H9 (cell line): Measurements from ENCODE around the gene PIK3CG. TPM values are rescaled to one million over a fixed set of nuclear protein-coding genes. Genes with fewer than 3 reads are reported as not detected.

Experiments
- DNase-seq: peaks from one replicate; pipeline ENCODE4 v3.0.0-alpha.2; 2017
- H2AFZ ChIP-seq: one replicate; pipeline ENCODE4 v1.6.1; 2013; ENCODE audit warnings: mild to moderate bottlenecking, low read length, control low read depth, moderate library complexity
- H2AK5ac ChIP-seq: 2 replicates; pipeline ENCODE4 v1.6.1; 2013; ENCODE audit warnings: low read length, control low read depth, mixed read lengths; ENCODE audit not compliant: insufficient read length
- H2BK120ac ChIP-seq: one replicate; pipeline ENCODE4 v1.6.1; 2013; ENCODE audit warnings: low read depth, mild to moderate bottlenecking, low read length, control low read depth, inconsistent platforms; ENCODE audit not compliant: poor library complexity, severe bottlenecking
- H2BK12ac ChIP-seq: 2 replicates; pipeline ENCODE4 v1.6.1; 2013; ENCODE audit warnings: low read length, control low read depth, mixed read lengths, low read depth; ENCODE audit not compliant: insufficient read length
- H2BK15ac ChIP-seq: 2 replicates; pipeline ENCODE4 v1.6.1; 2013; ENCODE audit warnings: low read depth, low read length, control low read depth
- H2BK20ac ChIP-seq: one replicate; pipeline ENCODE4 v1.6.1; 2013; ENCODE audit warnings: low read depth, mild to moderate bottlenecking, low read length, control low read depth, inconsistent platforms; ENCODE audit not compliant: poor library complexity, severe bottlenecking
- H2BK5ac ChIP-seq: 2 replicates; pipeline ENCODE4 v1.6.1; 2013; ENCODE audit warnings: low read length, control low read depth, mixed read lengths; ENCODE audit not compliant: insufficient read length
- H3K14ac ChIP-seq: 2 replicates; pipeline ENCODE4 v1.6.1; 2013; ENCODE audit warnings: low read length, control low read depth; ENCODE audit not compliant: insufficient read depth
- H3K18ac ChIP-seq: 2 replicates; pipeline ENCODE4 v1.6.1; 2013; ENCODE audit warnings: low read depth, mild to moderate bottlenecking, mixed read lengths, low read length, control low read depth; ENCODE audit not compliant: insufficient read length
- H3K23ac ChIP-seq: 2 replicates; pipeline ENCODE4 v1.6.1; 2013; ENCODE audit warnings: low read length, control low read depth, mixed read lengths, low read depth; ENCODE audit not compliant: insufficient read length
- H3K23me2 ChIP-seq: 2 replicates; pipeline ENCODE4 v1.6.1; 2013; ENCODE audit warnings: low read depth, mild to moderate bottlenecking, mixed read lengths, low read length, control low read depth; ENCODE audit not compliant: insufficient read length, poor library complexity, severe bottlenecking
- H3K27ac ChIP-seq: 2 replicates; pipeline ENCODE4 v1.5.1; 2013; ENCODE audit warnings: low read length, control low read depth, mixed read lengths, low read depth; ENCODE audit not compliant: insufficient read length
- H3K27me3 ChIP-seq: 2 replicates; pipeline ENCODE4 v1.6.1; 2013; ENCODE audit warnings: low read length, control low read depth, inconsistent platforms; ENCODE audit not compliant: insufficient read depth
- H3K4ac ChIP-seq: 2 replicates; pipeline ENCODE4 v1.6.1; 2013; ENCODE audit warnings: low read depth, mild to moderate bottlenecking, control low read depth, inconsistent platforms, low read length, moderate library complexity
- H3K4me1 ChIP-seq: 2 replicates; pipeline ENCODE4 v1.6.1; 2013; ENCODE audit warnings: low read length, control low read depth, inconsistent platforms; ENCODE audit not compliant: insufficient read depth
- H3K4me2 ChIP-seq: 2 replicates; pipeline ENCODE4 v1.6.1; 2013; ENCODE audit warnings: low read length, control low read depth, mixed read lengths; ENCODE audit not compliant: insufficient read length, insufficient read depth
- H3K56ac ChIP-seq: 2 replicates; pipeline ENCODE4 v1.6.1; 2013; ENCODE audit warnings: low read depth, mild to moderate bottlenecking, mixed read lengths, low read length, control low read depth; ENCODE audit not compliant: insufficient read length
- H3K79me1 ChIP-seq: 2 replicates; pipeline ENCODE4 v1.6.1; 2013; ENCODE audit warnings: low read depth, mild to moderate bottlenecking, moderate library complexity, low read length, control low read depth, inconsistent platforms; ENCODE audit not compliant: insufficient read depth, poor library complexity, severe bottlenecking
- H3K79me2 ChIP-seq: 2 replicates; pipeline ENCODE4 v1.6.1; 2013; ENCODE audit warnings: low read length, control low read depth, inconsistent platforms; ENCODE audit not compliant: insufficient read depth
- H3K9ac ChIP-seq: 2 replicates; pipeline ENCODE4 v1.6.1; 2013; ENCODE audit warnings: low read length, control low read depth, mixed read lengths; ENCODE audit not compliant: insufficient read length; ENCODE audit errors: extremely low read depth
- H3K9me3 ChIP-seq: one replicate; pipeline ENCODE4 v1.6.1; 2013; ENCODE audit warnings: low read depth, low read length, inconsistent platforms; ENCODE audit not compliant: control insufficient read depth
- H3T11ph ChIP-seq: one replicate; pipeline ENCODE4 v1.6.1; 2013; ENCODE audit warnings: mild to moderate bottlenecking, low read length, control low read depth, inconsistent platforms
- H4K20me1 ChIP-seq: one replicate; pipeline ENCODE4 v1.6.1; 2013; ENCODE audit not compliant: control insufficient read depth, insufficient read length, insufficient read depth
- H4K5ac ChIP-seq: 2 replicates; pipeline ENCODE4 v1.6.1; 2013; ENCODE audit warnings: low read depth, mild to moderate bottlenecking, mixed read lengths, low read length, control low read depth; ENCODE audit not compliant: insufficient read length
- H4K8ac ChIP-seq: replicated peaks from 2 replicates; pipeline ENCODE4 v1.6.1; 2013; ENCODE audit warnings: low read length, control low read depth, mixed read lengths, low read depth; ENCODE audit not compliant: insufficient read length
- H4K91ac ChIP-seq: 2 replicates; pipeline ENCODE4 v1.6.1; 2013; ENCODE audit warnings: low read depth, mild to moderate bottlenecking, moderate library complexity, mixed read lengths, low read length, control low read depth; ENCODE audit not compliant: insufficient read length
- H3K27ac Mint-ChIP-seq, 3 experiments: 2 replicates in 2 of 3; 3 replicates in 1 of 3; pipeline ENCODE4 v1.8.0; 2020 to 2021; ENCODE audit warnings: mixed read lengths in 3 of 3, mild to moderate bottlenecking in 1 of 3, moderate library complexity in 1 of 3
- H3K27me3 Mint-ChIP-seq: 2 replicates; pipeline ENCODE4 v1.8.0; 2021; ENCODE audit warnings: low read depth, mild to moderate bottlenecking, moderate library complexity, mixed read lengths
- H3K36me3 Mint-ChIP-seq, 3 experiments: 2 replicates in 2 of 3; 3 replicates in 1 of 3; pipeline ENCODE4 v1.8.0; 2020 to 2021; ENCODE audit warnings: low read depth in 3 of 3, mixed read lengths in 3 of 3; ENCODE audit not compliant: insufficient read depth in 1 of 3
- H3K4me1 Mint-ChIP-seq, 2 experiments: 2 replicates each; pipeline ENCODE4 v1.8.0; 2020; ENCODE audit warnings: mixed read lengths in 2 of 2
- H3K4me3 Mint-ChIP-seq, 2 experiments: 2 replicates in 1 of 2; 3 replicates in 1 of 2; pipeline ENCODE4 v1.8.0; 2020 to 2021; ENCODE audit warnings: mild to moderate bottlenecking in 2 of 2, mixed read lengths in 2 of 2, moderate library complexity in 1 of 2
- H3K9me3 Mint-ChIP-seq, 2 experiments: 2 replicates in 1 of 2; 3 replicates in 1 of 2; pipeline ENCODE4 v1.8.0; 2020; ENCODE audit warnings: mild to moderate bottlenecking in 2 of 2, mixed read lengths in 2 of 2, moderate library complexity in 1 of 2
- WGBS: extraction: QIAGEN DNeasy Blood & Tissue Kit; methylation state at CpG from one replicate; pipeline ENCODE4 v1.1.7; 2013; ENCODE audit warnings: missing lambda C conversion rate, low lambda C conversion rate, mixed read lengths; ENCODE audit not compliant: insufficient read length; ENCODE audit errors: extremely low coverage; 5-methylcytosine and 5-hydroxymethylcytosine counted together
- total RNA-seq: library from RNA; stranded (reverse); gene quantifications from 2 replicates; pipeline ENCODE4 v1.2.1, GENCODE V29; 2021
- TF ChIP-seq, protein P1 (sequence below): fragments of 200-600 bp; sonication (generic); conservative IDR thresholded peaks from 3 replicates; pipeline ENCODE4 v1.8.0; 2021; ENCODE audit warnings: antibody characterized with exemption, mild to moderate bottlenecking

The PIK3CG gene
- total RNA-seq, 1 experiment from 2014 or later = not detected

DNA sequence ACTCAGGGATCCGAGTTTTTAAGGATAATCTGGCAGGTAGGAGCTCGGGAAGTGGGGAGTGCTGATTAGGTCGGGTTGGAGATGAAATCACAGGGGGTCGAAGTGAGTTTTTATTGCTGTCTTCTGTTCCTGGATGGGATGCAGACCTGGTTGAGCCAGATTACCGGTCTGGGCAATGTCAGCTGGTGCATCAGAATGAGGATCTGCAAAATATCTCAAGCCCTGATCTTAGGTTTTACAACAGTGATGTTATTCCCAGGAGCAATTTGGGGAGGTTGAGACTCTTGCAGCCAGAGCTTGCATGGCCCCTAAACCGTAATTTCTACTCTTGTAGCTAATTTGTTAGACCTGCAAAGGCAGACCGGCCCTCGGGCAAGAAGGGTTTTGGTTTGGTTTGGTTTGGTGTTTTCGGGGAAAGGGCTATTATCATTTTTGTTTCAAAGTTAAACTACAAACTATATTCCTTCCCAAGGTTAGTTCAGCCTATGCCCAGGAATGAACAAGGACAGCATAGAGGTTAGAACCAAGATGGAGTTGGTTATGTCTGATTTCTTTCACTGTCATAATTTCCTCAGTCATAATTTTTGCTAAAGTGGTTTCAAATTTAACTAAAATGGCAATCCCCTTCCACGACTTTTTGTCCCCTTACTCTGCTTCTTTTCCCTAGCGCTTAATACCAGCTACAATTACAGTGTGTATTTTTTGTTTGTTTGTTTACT is 20.6 kb upstream of the PIK3CG start:
- Mint-ChIP-seq H3K4me3 (no peak overlapping the region), H3K36me3 (no peaks in the 10 kb centered on the region; a peak in 1 of 7 replicates), H3K27me3 (peaks cover 6% of the 10 kb centered on the region; the same call in 1 of the 2 replicates), H3K27ac (no peak overlapping the region), H3K4me1 (peaks cover 25 to 30% of the 10 kb centered on the region in 2 experiments), H3K9me3 (no peaks in the 10 kb centered on the region; a peak in 1 of 5 replicates)
- Histone ChIP-seq H3T11ph (no peak overlapping the region), H4K91ac (no peak overlapping the region), H4K5ac (no peak overlapping the region), H3K9ac (no peak overlapping the region), H2AK5ac (no peak overlapping the region), H2BK12ac (no peak overlapping the region), H3K14ac (no peak overlapping the region), H2BK120ac (no peak overlapping the region), H2BK20ac (no peak overlapping the region), H3K4ac (no peak overlapping the region), H3K4me2 (no peak overlapping the region), H4K20me1 (no peaks in the 10 kb centered on the region), H3K23me2 (no peaks in the 10 kb centered on the region), H2BK5ac (no peak overlapping the region), H3K27ac (no peak overlapping the region), H3K56ac (no peak overlapping the region), H3K79me1 (no peaks in the 10 kb centered on the region), H3K9me3 (no peaks in the 10 kb centered on the region), H2BK15ac (no peak overlapping the region), H3K79me2 (no peaks in the 10 kb centered on the region), H2AFZ (no peak overlapping the region), H3K18ac (no peak overlapping the region), H3K23ac (no peak overlapping the region), H3K27me3 (no peaks in the 10 kb centered on the region), H3K4me1 (no peaks in the 10 kb centered on the region; the same call in 1 of the 2 replicates), H4K8ac (no peak overlapping the region)
- no peak for DNase-seq
- TF ChIP-seq, protein P1, sequence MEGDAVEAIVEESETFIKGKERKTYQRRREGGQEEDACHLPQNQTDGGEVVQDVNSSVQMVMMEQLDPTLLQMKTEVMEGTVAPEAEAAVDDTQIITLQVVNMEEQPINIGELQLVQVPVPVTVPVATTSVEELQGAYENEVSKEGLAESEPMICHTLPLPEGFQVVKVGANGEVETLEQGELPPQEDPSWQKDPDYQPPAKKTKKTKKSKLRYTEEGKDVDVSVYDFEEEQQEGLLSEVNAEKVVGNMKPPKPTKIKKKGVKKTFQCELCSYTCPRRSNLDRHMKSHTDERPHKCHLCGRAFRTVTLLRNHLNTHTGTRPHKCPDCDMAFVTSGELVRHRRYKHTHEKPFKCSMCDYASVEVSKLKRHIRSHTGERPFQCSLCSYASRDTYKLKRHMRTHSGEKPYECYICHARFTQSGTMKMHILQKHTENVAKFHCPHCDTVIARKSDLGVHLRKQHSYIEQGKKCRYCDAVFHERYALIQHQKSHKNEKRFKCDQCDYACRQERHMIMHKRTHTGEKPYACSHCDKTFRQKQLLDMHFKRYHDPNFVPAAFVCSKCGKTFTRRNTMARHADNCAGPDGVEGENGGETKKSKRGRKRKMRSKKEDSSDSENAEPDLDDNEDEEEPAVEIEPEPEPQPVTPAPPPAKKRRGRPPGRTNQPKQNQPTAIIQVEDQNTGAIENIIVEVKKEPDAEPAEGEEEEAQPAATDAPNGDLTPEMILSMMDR = no peak
- WGBS = no CpG with 5 or more reads among the region's 11 CpGs
